NCI-H510A (cell line): ENCODE results near the gene OR2W1.

Source experiments
- DNase-seq: peaks from one replicate; lab custom pipeline; 2025; lab: John Stamatoyannopoulos, UW

OR2W1 gene, protein sequence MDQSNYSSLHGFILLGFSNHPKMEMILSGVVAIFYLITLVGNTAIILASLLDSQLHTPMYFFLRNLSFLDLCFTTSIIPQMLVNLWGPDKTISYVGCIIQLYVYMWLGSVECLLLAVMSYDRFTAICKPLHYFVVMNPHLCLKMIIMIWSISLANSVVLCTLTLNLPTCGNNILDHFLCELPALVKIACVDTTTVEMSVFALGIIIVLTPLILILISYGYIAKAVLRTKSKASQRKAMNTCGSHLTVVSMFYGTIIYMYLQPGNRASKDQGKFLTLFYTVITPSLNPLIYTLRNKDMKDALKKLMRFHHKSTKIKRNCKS

DNA sequence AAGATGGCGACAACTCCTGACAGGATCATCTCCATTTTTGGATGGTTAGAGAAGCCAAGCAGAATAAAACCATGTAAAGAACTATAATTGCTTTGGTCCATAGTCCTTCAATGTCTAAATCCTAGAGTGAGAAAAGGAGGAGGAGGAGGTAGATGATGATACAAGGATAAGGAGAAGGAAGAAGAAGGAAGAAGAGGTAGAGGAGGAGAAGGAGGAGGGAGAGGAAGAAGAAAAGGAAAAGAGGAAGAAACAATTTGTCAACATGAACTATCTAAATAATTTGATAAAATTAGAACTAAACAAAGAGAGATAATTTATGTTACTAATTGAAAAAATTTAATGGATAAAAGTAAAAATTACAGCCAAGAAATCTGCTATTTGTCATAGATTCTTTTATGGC lies at the start of gene OR2W1:
OR2W1 (minus strand) TSS at position 101 of the 400 bp plus-strand sequence; CDS start at position 101, 0 bp downstream.
- no peak for DNase-seq

DNA sequence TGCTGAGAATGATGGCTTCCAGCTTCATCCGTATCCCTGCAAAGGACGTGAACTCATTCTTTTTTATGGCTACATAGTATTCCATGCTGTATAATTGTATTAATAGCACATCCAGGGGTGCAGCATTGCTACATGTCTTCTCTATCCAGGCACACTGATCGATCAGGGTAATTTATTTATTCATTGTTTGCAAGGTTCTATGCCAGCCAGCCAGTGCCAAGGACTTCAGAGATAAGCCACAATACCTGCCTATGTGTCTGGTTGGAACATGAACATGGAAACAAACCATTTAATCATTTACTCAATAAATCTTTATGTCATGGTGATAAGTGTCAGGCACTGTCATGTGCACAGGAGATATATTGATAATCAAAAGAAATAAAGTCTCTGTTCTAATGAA lies 48.0 kb upstream of the OR2W1 start:
- no peak for DNase-seq

DNA sequence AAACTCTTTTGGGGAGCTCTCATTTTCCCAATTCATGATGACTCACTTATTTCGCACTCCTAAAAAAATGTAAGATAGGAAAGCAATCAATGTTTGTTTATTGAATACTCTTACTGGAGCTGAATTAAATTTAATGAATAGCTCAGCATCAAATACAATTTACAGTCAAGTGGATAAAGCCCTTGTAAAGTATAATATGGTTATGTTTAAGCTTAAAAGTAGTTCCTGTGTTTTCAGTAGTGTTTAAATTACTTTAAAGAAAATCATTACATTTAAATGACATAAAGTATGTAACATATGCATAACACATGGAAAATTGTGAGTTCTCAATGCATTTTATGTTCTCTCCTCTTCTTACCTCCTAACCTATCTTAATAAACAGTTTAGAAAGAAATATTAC lies 42.2 kb upstream of the OR2W1 start, which contains the start of gene OR2B3:
OR2B3 (minus strand) TSS at position 101 of the 400 bp plus-strand sequence; CDS start at position 36, 65 bp downstream.
- DNase-seq, result no peak

DNA sequence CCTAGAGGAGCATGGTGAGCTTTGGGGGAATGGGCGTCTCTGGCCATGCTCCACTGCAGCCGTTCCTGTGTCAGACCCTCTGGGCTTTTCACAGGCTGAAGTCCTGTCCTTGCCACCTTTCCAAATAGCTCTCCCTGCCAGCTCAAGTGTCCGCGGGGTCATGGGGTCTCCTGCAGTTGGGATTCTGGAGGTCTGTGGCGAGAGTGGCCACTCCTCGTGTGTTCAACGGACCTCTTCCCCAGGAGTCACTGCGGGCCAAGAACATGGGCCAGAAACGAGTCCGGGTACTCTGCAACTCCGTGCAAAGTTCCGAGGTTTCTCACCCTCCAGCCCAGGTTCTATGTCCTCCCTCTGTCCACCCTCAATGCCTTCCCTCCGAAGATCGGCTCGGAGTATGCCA lies 37.5 kb upstream of the OR2W1 start:
- DNase-seq, result no peak

DNA sequence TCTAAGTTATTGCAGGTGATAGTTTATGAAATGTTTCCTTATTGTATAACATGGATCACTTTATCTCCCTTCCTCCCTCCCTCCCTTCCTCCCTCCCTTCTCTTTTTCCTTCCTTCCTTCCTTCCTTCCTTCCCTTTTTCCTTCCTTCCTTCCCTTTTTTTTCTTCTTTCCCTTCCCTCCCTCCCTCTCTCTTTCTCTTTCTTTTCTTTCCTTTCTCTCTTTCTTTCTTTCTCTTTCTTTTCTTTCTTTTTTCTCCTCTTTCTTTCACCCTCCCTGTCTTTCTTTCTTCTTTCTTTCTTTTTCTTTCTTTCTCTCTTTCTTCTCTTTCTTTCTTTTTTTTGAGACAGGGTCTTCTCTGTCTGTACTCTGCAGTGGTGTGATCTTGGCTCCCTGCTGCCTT lies 36.3 kb upstream of the OR2W1 start:
- DNase-seq, result no peak

DNA sequence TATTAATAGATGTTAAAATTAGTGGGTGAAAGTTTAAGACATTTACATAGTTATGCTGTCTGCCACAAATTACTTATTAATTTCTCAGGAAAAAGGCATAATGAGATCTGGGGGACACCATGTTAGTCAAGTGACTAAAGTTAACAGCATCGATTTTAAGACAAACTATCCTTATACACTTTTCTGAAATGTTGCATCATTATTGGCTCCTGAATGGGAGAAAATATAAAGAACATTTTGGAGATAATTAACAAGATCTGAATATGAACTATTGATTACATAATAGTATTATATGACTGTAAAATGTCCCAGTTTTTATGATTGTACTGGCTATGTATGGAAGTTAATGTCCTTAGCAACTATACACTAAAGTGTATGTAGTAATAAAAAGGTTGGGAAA lies 34.2 kb upstream of the OR2W1 start:
- DNase-seq, result no peak

DNA sequence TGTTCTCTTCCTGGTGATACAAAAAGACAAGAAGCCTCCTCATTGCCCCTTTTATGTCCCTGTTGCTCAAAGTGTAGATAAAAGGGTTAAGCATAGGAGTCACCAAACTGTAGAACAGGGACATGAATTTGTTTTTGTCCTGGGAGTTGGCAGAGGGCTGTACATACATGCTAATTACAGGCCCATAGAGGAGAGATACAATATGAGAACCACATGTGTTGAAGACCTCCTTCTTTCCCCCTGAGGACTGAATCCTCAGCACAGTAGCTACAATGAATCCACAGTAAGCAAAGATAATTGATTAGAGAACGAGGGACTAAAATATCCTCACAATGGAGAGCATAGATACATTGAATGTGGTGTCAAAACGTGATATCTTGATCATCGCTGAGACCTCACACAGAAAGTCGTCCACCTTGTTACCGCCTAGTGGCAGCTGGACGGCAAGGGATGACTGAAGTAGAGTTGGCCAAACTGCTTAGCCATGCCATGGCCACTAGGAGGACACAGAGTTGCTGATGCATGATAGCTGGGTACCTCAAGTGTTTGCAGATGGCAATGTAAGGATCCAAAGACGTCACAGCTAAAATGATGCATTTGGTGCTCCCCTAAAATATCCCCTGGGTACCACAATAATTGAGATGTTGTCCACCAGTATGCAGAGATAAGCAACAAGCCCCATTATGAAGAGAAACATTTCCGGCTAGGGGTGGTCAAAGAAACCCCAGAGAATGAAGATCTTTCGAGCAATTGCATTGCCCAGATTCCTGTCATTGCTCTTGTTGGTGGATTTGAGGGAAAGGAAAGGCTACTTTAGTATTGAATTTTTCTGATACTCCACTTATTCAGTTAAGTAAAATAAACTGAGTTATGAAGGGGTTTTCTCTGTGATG lies 27.1 kb upstream of the OR2W1 start:
- DNase-seq, result no peak

DNA sequence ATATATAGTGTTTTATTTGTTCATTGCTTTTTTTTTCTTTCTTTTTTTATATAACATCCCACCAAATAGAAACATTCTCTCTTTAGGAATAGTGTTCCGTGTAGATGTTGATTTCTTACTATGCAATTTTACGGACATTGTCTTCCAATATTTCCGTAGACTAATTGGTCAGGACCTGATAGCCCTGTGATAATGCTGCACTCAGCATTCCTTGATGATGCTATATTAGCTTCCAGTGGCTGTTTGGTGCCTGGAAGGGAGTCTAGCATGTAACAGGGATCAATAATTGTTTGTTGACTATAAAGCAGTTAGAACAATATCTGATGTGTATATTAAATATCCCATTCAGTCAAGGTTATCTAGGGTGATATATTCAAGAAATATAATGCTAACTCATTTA lies 6.7 kb upstream of the OR2W1 start:
- no peak for DNase-seq

DNA sequence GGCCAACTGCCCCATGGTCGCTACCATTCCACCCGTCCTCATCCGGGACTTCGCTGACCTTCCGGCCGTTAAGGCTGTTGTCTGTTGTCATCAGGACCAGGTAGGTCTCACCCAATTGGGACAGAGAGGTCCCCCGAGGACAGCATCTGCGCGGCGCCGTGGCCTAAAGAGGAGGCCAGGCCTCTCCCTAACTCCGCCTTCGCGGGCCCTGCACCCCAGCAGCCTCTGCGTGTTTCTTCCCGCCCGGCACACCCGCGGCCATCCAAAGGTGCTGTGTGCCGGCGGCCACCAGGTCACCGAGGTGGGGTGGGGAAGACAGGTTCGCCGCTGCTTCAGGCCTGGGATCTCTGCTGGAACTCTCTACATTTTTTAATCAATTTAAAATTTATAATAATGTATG lies 9.0 kb downstream of the OR2W1 start:
- no peak for DNase-seq

DNA sequence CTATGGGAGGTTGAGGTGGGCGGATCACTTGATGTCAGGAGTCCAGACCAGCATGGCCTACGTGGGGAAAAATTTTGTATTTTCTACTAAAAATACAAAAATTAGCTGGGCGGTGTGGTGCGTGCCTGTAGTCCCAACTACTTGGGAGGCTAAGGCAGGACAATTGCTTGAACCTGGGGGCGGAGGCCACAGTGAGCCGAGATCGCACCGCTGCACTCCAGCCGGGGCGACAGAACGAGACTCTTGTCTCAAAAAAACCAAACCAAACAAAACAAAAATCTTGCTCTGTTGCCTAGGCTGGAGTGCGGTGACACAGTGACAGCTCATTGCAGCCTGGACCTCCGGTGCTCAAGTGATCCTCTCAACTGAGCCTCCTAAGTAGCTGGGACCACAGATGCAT lies 16.2 kb downstream of the OR2W1 start:
- no peak for DNase-seq

DNA sequence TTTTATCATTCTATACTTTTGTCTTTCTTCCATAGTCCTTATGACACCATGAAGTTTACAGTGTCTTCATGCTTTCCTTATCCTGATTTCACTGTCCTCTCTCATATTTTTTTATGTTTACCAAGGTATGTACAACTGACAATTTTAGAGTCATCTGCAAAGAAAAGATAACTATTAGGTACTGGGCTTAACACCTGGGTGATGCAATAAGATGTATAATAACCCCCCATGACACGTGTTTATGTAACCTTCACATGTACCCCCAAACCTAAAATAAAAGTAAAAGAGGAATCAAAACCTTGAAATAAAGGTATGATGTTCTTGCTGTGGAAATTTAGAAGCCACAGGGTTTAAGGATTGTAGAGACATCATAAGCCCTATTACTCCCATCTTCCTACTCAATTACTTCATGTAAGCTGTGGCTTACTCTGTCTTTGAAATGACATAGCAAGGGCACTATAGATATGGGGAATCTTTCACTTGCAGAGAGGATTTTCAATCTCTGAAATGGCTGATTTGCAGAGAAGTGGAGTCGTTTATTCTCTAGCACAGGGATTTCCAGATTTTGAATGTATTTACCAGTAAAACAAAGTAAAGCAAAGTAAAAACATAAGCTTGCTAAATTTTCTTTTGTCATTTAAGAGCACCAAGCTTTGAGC lies 18.9 kb downstream of the OR2W1 start:
- DNase-seq, result no peak

DNA sequence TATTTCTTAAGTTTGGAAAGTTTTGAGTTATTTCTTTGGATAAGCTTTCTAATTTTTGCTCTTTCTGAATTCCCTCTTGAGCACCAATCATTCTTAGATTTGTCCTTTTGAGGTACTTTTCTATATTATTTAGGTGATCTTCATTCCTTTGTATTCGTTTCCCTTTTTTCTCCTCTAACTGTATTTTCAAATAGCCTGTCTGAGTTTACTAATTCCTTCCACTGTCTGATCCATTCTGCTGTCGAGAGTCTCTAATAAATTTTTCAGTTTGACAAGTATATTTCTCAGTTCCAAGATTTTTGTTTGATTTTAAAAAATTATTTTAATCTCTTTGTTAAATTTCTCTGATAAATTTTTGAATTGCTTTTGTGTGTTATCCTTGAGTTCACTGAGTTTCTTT lies 23.5 kb downstream of the OR2W1 start:
- no peak for DNase-seq

DNA sequence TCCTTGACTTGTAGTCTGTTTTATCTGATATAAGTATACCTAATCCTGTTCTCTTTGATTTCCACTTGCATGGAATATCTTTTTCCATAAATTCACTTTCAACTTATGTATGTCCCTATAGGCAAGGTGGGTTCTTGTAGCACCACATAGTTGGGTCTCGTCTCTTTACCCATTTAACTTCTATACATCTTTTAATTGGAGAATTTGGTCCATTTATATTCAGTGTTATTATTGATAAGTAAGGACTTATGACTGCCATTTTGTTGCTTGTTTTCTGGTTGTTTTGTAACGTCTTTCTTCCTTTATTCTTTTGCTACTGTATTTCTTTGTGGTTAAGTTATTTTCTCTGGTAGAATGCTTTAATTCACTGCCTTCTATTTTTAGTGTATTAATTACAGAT lies 25.3 kb downstream of the OR2W1 start:
- DNase-seq, result no peak

DNA sequence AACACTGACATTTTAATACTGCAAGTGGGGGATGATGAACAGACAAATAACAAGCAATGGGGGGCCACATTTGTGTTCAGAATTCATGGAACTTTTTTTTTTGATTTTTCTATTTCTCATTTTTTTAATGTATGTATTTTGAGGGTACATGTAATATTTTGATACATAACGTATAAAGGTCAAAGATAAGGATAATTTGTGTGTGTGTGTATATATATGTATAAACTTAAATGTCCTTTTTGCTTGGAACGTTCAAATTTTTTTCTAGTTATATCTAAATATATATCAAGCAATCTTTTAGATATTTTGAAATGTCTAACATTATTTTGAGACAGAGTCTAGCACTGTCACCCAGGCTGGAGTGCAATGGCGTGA lies 27.6 kb downstream of the OR2W1 start:
- no peak for DNase-seq

DNA sequence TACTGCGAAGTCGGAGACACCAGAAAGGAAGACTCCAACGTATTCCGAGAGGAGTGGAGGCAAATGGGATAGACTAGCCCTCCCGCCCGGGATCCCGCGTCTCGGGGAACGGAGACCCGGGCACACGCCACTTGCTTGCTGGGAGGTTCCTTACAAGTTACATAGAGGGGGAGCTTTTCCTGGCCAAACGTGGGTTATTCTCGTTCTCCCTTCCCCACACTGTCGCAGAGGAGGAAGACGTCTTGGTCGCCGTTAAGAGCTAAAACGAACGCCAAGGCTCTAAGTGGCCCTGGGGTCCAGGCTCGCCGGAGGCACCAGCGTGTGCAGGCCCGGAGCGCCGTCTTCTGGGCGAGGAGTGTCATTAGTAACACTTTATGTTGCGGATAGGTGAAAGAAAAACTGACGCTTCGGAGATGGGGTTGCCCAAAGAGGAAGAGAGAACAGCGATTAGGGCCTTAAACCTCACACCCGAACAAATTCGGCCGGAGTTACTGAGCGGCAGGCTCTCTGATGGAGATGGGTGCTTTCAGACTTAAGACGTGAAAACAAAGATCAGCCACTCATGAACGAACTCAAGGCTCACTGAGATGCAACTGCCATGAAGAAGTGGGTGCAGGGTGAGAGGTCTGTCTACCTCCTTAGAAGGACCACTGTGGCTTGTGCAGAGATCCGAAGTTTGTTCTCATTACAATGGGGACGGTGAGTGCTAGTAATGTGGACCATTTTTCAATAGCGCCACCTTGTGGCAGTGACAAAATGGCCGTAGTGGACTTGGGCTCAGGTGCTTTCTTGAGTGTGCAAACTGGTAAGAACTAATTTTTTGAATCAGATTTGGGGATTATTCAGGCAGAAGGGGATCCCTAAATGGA lies 28.2 kb downstream of the OR2W1 start:
- DNase-seq, result no peak

DNA sequence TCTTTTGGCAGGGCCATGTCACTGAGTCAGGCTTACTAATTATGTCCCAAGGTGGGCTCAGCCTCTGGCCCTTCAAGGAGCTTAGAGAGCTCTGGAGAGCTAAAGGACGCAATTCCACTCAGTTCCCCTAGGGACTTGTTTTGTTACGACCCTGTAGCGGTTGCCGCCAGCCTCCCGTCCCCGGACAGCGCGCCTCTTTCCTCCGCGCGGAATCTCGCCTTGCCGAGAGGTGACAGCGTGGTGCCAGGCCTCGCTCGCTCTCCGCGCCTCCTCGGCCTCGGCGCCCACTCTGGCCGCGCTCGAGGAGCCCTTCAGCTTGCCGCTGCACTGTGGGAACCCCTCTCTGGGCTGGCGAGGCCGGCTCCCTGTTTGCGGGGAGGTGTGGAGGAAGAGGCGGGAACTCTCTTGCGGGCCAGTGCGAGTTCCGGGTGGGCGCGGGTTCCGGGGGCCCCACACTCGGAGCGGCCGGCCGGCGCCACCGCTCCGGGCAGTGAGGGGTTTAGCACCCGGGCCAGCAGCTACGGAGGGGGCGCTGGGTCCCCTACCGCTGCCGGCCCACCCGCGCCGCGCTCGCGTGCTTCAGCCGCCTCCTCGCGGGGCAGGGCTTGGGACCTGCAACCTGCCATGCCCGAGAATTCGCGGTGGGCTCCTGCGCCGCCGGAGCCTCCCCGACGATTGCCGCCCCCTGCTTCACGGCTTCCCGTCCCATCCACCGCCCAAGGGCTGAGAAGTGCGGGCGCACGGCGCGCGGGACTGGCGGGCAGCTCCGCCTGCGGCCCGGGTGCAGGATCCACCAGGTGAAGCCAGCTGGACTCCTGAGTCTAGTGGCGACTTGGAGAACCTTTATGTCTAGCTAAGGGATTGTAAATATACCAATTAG lies 30.0 kb downstream of the OR2W1 start:
- no peak for DNase-seq

DNA sequence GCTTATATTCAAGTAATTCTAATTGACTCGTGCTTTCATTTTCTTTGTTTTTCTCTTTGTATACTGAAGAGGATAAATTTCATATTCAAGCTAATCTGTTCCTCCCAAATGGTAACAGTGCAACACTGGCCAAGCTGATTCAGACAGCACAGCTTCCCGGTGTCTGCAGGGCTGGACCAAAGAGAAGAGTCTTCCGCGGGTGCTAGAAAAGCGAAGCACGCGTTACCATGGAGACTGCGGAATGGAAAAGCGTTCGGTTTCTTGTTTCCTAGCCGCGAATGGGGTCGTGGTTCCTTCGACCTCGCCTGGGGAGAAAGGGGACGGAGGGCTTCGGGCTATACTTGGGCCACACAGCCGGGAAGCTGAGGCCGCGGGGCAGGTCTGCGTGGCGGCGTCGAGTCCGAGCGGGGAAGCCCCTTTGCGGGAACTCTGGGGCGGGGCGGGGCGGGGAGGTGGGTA lies 33.7 kb downstream of the OR2W1 start:
- DNase-seq, result no peak

DNA sequence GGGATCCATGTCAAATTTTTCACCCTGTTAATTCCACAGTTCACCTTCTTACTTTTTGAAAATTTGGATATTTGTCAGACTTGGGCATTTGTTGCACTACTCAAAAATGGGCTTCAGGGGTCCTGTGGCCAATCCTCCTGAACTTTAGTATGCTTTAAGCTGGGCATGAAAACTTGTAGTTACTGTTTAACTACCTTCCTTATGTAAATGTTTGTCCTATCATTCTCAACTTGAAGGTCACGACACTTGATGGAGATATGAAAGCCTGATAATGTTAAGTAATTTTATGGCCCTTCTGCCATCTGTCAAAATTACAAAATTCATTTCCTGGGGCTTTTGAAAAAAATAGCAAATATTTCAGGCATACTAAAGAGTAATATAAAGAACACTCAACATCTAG lies 35.6 kb downstream of the OR2W1 start:
- DNase-seq, result no peak

DNA sequence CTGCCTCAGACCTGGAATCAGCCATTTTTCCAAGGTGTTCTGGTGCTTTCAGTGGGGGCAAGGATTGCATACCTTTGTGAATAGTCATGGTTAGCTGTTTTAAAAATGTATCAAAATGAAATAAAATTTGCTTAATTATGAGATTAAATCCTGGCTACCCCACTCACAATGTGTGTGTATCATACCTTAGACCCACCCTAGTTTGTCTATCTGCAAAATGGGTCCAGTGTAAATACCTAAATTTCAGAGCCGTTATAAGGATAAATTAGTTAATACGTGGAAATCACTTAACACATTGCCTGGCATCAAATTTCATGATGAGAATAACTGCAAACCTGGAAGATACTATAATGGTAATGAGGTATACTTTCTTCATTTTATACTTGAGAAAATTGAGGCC lies 36.9 kb downstream of the OR2W1 start:
- DNase-seq, result no peak

DNA sequence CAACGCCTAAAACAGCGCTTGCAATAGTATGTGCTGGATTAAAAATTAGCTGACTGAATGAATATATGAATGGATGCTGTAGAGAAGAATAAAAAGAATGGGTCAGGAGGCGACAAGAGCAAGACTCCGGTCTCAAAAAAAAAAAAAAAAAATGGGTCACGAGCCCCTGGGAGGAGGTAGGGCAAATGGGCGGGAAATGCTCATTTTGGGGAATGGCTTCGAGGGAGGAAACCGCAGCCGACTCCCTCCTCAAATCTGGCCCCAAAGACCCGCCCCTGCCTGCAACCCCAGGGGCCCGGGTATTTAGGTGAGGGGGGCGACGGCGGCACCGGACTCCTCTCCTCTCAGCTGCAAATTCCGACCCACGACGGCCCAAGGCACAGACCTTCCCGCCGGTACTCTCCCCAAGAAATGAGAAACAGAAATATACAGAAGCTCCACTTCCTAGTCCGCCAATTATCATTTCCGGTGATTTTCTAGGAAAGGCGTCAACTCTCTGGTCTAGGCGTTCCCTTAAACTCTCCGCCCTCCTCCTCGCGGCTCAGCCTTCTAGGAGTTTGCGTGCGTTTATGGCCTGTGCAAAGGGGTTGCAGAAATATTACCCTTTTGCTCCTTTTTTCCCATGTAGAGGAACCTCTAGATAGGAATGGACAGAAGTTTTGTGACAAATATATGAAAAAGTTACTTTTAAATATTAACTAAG lies 39.6 kb downstream of the OR2W1 start, which contains the start of gene ZNF311:
ZNF311 (minus strand) TSS at position 133 of the 703 bp plus-strand sequence. CDS start 1,361 bp downstream, outside the sequence.
- DNase-seq, result no peak
